HFF-Myc (cell line): Measurements from ENCODE around the gene IRF2BPL.
"Not testable (repeated sequence)": the region's sequence is repeated elsewhere in the genome, so short reads cannot be mapped to it uniquely, and the experiment has no call there.

ENCODE experiments used
- DNase-seq: peaks from one replicate; pipeline ENCODE4 v3.0.0-alpha.2; 2011; ENCODE audit warnings: low read depth; ENCODE audit errors: extremely low read depth
- H3K4me3 ChIP-seq: replicated peaks from 2 replicates; pipeline ENCODE4 v1.5.1; 2011; ENCODE audit warnings: low read depth, mild to moderate bottlenecking, control low read depth, low read length
- CTCF ChIP-seq: IDR thresholded peaks from 2 replicates; pipeline ENCODE4 v1.5.1; 2012; ENCODE audit warnings: mild to moderate bottlenecking, low read depth, low read length, control low read depth; ENCODE audit errors: missing control alignments

The IRF2BPL gene

GRCh38 chr14:77023001-77023996, 5.2 kb downstream of the IRF2BPL start:
- no peak for DNase-seq
- peak overlapping the region; percentile 84 for H3K4me3 ChIP-seq
- peak; percentile 26 for TF ChIP-seq CTCF

GRCh38 chr14:77022236-77022852, 6.2 kb downstream of the IRF2BPL start:
- no peak overlapping the region for H3K4me3 ChIP-seq
- TF ChIP-seq CTCF: no peak
- DNase-seq: no peak

DNA sequence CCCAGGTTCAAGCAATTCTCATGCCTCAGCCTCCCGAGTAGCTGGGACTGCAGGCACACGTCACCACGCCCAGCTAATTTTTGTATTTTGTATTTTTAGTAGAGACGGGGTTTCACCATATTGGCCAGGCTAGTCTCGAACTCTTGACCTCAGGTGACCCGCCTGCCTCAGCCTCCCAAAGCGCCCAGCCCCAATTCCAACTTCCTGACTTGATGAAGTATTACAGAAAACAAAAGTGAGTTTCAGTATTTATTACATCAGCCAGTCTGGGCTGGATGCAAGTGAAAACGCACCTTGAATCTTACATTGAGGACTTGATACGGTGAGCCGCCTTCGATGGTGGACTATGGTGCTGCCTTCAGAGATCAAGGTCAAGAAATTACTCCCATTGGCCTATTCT, 7.1 kb downstream of the IRF2BPL start:
- H3K4me3 ChIP-seq, DNase-seq: not testable (repeated sequence)

- no peak for TF ChIP-seq CTCF
- no peak overlapping the region for H3K4me3 ChIP-seq
- DNase-seq: no peak
Measured at GRCh38 chr14:77018785-77019184, 9.7 kb downstream of the IRF2BPL start.

DNA sequence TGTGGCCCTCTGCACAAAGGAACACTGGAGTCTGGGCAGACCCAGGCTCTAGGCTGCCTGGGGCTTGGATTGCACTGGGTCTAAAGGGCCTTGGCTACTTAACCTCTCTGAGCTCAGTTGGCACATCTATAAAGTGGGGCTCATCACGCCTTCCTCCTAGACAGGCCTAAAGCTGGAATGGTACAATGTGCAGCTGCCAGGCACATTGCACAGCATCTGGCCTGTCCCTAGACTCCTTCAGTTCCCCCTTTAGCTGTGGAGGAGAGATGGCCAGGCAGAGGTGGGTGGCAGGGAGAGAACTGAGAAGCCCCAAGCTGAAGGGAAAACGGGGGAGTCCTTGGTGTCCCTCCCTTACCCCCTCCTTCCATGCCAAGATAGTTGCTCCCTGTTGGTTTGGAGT, 10.8 kb downstream of the IRF2BPL start:
- no peak for TF ChIP-seq CTCF
- DNase-seq: no peak
- no peak overlapping the region for H3K4me3 ChIP-seq

GRCh38 chr14:77014734-77015133, 13.8 kb downstream of the IRF2BPL start:
- H3K4me3 ChIP-seq: no peak overlapping the region
- no peak for TF ChIP-seq CTCF
- no peak for DNase-seq

DNA sequence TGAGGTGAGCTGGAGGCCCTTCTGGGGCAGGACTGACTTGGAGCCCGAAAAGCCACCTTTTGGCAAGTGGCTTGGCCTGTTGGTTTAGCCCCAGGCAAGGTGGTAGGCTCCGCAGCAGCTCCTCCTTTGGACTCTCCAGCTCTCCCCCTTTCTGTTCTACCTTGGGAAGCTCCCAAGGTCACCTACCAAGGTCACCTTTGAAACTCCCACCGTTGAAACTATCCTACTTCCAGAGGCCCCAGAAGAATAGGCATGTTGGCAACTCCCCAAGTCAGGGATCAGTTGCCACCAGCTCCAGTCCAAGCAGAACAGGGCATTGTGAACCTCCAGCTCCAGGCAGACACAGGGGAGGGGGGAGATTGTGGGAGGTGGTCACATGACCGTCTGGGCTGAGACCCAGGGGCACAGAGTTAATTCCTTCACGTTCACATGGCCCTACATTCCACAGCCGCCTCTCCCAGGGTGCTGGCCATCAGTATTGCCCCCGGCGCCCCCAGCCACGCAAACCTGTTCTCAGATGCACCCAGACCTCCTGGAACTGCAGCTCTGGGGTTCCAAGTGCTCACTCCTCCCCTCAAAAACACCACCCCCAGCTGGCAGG, 14.4 kb downstream of the IRF2BPL start:
- DNase-seq: no peak
- H3K4me3 ChIP-seq: no peak overlapping the region
- no peak for TF ChIP-seq CTCF
